ENCODE data around the gene TGFB2. TPM values are rescaled to one million over a fixed set of nuclear protein-coding genes. Genes with fewer than 3 reads are reported as not detected.

TGFB2 gene
- total RNA-seq, 1 experiment from 2014 or later, result 0.92 TPM

DNA sequence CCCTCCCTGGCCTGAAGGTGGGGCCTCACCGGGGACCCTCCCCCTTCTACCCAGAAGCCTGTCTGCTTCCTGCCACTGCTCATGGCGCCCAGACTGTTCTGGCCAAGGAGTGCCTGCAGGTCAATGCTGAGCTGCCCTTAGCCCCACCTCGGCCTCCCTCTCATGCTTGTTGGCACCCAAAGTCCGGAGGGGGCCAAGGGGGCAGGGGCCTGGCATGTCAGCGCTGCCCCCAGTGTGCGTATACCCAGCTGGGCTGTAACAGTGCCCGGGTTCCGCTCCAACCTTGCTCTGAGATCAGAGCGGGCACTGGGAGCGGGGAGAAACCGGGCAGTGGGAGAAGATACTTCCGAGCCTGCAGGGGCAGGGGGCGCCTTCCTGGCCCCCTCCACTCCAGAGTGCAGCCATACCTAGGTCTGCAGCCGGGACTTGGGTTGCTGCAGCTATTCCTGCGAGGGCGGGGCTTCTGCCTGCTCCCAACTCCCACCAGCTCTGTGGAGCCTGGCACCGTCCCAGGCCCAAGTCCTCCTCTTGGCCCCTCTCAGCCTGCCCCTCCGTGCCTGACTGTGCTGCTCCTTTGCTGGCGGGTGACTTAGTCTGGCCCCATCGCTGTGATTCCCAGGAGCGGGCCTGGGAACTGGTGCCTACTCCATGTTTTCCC lies 21.4 kb upstream of the TGFB2 start:
- H3K9me3 ChIP-seq, result no peaks in the 10 kb centered on the region
- DNase-seq, result no peak
- peaks cover 39% of the 10 kb centered on the region for H3K36me3 ChIP-seq
- no peak overlapping the region for H3K4me3 ChIP-seq
- H3K27me3 ChIP-seq, result no peaks in the 10 kb centered on the region

DNA sequence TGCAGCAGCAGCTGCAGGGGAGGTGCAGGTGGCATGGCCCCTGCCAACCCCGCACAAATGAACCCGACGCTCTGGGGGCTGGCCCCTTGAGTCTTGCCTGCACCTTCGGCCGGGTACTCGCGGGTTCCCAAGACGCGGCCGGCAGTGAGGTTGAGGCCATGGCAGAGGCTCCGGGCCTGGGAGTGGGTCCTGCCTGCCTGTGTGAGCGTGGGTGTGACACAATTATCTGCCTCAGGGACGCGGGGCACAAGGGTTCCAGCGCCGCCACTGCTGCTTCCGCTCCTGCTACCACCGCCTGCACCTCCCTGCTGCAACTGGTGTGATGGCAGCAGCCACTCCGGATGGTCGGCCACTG lies 20.9 kb upstream of the TGFB2 start:
- Histone ChIP-seq H3K36me3 (peaks cover 38% of the 10 kb centered on the region), H3K9me3 (no peaks in the 10 kb centered on the region), H3K27me3 (no peaks in the 10 kb centered on the region), H3K4me3 (no peak overlapping the region)
- DNase-seq, result no peak

GRCh38 chr1:218328769-218329168 lies 16.4 kb upstream of the TGFB2 start:
- Histone ChIP-seq H3K9me3 (no peaks in the 10 kb centered on the region), H3K4me3 (no peak overlapping the region), H3K36me3 (peaks cover 24% of the 10 kb centered on the region), H3K27me3 (no peaks in the 10 kb centered on the region)
- DNase-seq, result no peak

- DNase-seq, result no peak
- Histone ChIP-seq H3K9me3 (no peaks in the 10 kb centered on the region), H3K4me3 (no peak overlapping the region), H3K27me3 (no peaks in the 10 kb centered on the region), H3K36me3 (peaks cover 26% of the 10 kb centered on the region)
These were observed 15.0 kb upstream of the TGFB2 start for GRCh38 chr1:218330043-218330623.

- peaks cover 22% of the 10 kb centered on the region for H3K36me3 ChIP-seq
- H3K9me3 ChIP-seq, result no peaks in the 10 kb centered on the region
- H3K27me3 ChIP-seq, result no peaks in the 10 kb centered on the region
- no peak for DNase-seq
- H3K4me3 ChIP-seq, result no peak overlapping the region
These were observed 12.7 kb upstream of the TGFB2 start for GRCh38 chr1:218332416-218332815.

GRCh38 chr1:218336328-218336727 lies 8.8 kb upstream of the TGFB2 start:
- H3K9me3 ChIP-seq, result no peaks in the 10 kb centered on the region
- DNase-seq, result no peak
- H3K36me3 ChIP-seq, result peaks cover 19% of the 10 kb centered on the region
- no peaks in the 10 kb centered on the region for H3K27me3 ChIP-seq
- no peak overlapping the region for H3K4me3 ChIP-seq

GRCh38 chr1:218339267-218339831 lies 5.8 kb upstream of the TGFB2 start:
- Histone ChIP-seq H3K27me3 (no peaks in the 10 kb centered on the region), H3K36me3 (peaks cover 13% of the 10 kb centered on the region), H3K4me3 (no peak overlapping the region), H3K9me3 (no peaks in the 10 kb centered on the region)
- no peak for DNase-seq

DNA sequence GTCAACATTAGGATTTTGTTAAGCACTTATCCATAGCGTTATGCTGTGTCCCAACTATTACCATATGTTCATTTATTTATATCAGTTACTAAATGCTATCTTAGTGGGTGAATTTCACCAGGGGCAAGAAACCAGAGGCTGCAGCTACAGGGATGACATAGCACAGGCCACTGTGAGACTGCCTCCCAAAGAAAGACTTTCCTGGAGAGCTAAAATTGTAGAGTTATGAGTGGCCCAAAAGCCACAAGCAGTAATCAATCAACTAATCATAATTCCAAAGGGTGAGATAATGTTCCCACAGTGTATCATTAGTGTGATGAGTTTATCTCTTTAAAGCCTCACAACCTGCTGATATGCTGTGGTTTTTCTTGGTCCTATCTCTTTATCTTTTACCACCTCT lies 3.8 kb upstream of the TGFB2 start:
- H3K9me3 ChIP-seq, result no peaks in the 10 kb centered on the region
- no peaks in the 10 kb centered on the region for H3K27me3 ChIP-seq
- no peak for DNase-seq
- H3K36me3 ChIP-seq, result peaks cover 6% of the 10 kb centered on the region
- no peak overlapping the region for H3K4me3 ChIP-seq

DNA sequence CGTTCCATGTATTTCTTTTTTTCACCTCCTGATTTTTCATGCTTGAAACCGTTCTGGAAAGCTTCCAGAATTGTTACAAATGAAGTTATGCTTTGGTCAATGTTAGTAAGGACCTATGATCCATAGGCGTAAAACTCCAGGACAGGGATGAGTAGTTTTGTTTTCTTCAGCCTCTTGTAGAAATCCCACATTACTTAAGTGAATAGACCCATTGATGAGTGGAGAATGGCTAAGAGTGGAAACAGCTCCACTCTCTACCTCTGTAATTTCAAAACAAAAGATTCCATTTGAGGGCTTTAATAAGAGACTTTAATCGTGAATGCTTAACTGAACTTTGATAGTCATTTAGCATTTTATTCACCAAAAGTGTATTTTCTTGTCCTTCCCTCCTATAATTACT lies 3.0 kb upstream of the TGFB2 start:
- no peaks in the 10 kb centered on the region for H3K27me3 ChIP-seq
- DNase-seq, result no peak
- peaks cover 6% of the 10 kb centered on the region for H3K36me3 ChIP-seq
- H3K9me3 ChIP-seq, result no peaks in the 10 kb centered on the region
- H3K4me3 ChIP-seq, result no peak overlapping the region

DNA sequence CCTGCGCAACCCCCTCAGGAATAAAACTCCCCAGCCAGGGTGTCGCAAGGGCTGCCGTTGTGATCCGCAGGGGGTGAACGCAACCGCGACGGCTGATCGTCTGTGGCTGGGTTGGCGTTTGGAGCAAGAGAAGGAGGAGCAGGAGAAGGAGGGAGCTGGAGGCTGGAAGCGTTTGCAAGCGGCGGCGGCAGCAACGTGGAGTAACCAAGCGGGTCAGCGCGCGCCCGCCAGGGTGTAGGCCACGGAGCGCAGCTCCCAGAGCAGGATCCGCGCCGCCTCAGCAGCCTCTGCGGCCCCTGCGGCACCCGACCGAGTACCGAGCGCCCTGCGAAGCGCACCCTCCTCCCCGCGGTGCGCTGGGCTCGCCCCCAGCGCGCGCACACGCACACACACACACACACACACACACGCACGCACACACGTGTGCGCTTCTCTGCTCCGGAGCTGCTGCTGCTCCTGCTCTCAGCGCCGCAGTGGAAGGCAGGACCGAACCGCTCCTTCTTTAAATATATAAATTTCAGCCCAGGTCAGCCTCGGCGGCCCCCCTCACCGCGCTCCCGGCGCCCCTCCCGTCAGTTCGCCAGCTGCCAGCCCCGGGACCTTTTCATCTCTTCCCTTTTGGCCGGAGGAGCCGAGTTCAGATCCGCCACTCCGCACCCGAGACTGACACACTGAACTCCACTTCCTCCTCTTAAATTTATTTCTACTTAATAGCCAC lies 696 bp downstream of the TGFB2 start:
- Histone ChIP-seq H3K4me3 (peak overlapping the region; percentile 49), H3K27me3 (no peaks in the 10 kb centered on the region), H3K9me3 (no peaks in the 10 kb centered on the region), H3K36me3 (peaks cover 6% of the 10 kb centered on the region)
- peak; percentile 85 for DNase-seq

GRCh38 chr1:218346391-218347204 lies 1.5 kb downstream of the TGFB2 start:
- Histone ChIP-seq H3K27me3 (no peaks in the 10 kb centered on the region), H3K9me3 (no peaks in the 10 kb centered on the region), H3K36me3 (peaks cover 6% of the 10 kb centered on the region), H3K4me3 (peak overlapping the region; percentile 49)
- peak; percentile 26 for DNase-seq

DNA sequence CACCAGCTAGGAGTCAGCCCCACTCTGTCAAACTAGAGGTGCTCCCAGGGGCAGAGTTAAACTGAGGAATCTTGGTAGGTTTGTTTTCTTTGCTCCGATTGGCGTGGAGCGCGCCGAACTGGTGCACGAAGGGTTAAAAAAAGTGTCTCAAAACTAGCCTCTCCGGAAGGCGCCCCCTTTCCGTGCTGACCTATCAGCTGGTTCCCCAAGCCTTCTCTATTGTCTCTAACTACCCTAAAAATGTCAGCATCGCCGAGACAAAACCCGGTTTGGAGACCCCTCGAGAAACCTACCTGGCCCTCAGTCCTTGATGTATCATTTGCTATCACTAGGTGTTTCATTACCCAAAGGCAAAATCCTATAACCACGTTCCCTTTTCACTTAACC lies 2.2 kb downstream of the TGFB2 start:
- H3K9me3 ChIP-seq, result no peaks in the 10 kb centered on the region
- no peaks in the 10 kb centered on the region for H3K27me3 ChIP-seq
- peak overlapping the region; percentile 49 for H3K4me3 ChIP-seq
- DNase-seq, result no peak
- peaks cover 6% of the 10 kb centered on the region for H3K36me3 ChIP-seq

GRCh38 chr1:218347723-218348627 lies 2.8 kb downstream of the TGFB2 start:
- Histone ChIP-seq H3K9me3 (no peaks in the 10 kb centered on the region), H3K36me3 (peaks cover 6% of the 10 kb centered on the region), H3K27me3 (no peaks in the 10 kb centered on the region), H3K4me3 (peak overlapping the region; percentile 49)
- no peak for DNase-seq

- no peak for DNase-seq
These were observed 3.5 kb downstream of the TGFB2 start for GRCh38 chr1:218348628-218349071.

DNA sequence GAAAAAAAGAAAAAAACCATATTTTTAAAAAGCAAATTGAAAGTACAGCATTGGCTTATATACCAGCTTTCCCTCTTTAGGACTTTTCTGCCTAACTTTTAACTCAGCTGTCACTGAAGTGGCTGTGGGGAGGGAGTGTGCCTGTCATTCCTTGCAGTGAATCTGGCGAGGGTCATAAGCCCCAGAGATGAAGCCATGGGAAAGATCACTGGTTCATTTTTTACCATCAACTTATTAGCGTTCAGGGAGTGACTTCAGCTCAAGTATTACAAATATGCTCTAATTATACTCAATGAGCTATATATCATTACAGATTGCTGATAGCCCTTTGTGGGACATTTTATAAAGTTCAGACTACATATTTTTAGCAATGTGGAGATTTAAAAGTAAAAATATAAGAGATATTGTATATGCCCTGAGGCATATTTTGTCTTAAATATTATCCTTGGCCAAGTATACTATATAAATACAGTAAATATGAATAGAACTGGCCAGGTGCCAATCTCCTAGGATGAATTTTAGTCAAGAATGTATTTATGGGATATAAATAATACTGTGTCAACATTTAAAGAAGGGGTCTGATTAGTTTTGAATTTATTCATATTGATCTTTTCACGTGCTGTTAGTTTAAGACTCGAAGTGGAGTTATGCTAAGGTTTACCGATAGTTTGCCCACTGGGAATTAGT lies 4.4 kb downstream of the TGFB2 start:
- Histone ChIP-seq H3K36me3 (no peaks in the 10 kb centered on the region; the same call in 1 of the 2 replicates), H3K9me3 (no peaks in the 10 kb centered on the region), H3K27me3 (no peaks in the 10 kb centered on the region), H3K4me3 (no peak overlapping the region)
- no peak for DNase-seq

More at GRCh38 chr1:218348628-218349071, 3.5 kb downstream of the TGFB2 start:
- peaks cover 6% of the 10 kb centered on the region for H3K36me3 ChIP-seq
- no peaks in the 10 kb centered on the region for H3K27me3 ChIP-seq
- no peaks in the 10 kb centered on the region for H3K9me3 ChIP-seq
- no peak overlapping the region for H3K4me3 ChIP-seq
